H1 (cell line): ENCODE data around the gene F8. TPM values are rescaled to one million over a fixed set of nuclear protein-coding genes. Genes with fewer than 3 reads are reported as not detected.

Experiments
- FOSL1 ChIP-seq: IDR thresholded peaks from 2 replicates; pipeline ENCODE4 v1.6.1; 2011; ENCODE audit warnings: mild to moderate bottlenecking, low read depth, low read length, moderate library complexity; ENCODE audit not compliant: insufficient read depth
- JUN ChIP-seq: IDR thresholded peaks from 2 replicates; pipeline ENCODE4 v1.6.1; 2011; ENCODE audit warnings: low read depth, mild to moderate bottlenecking, improper control_type of control experiment, low read length
- JUND ChIP-seq: IDR thresholded peaks from 2 replicates; pipeline ENCODE4 v1.6.1; 2011; ENCODE audit warnings: mild to moderate bottlenecking, improper control_type of control experiment, low read length
- MAFK ChIP-seq: IDR thresholded peaks from 2 replicates; pipeline ENCODE4 v1.6.1; 2012; ENCODE audit warnings: low read depth, mild to moderate bottlenecking, improper control_type of control experiment, low read length
- RBBP5 ChIP-seq: IDR thresholded peaks from 2 replicates; pipeline ENCODE4 v1.7.1; 2012; ENCODE audit warnings: low read depth, mild to moderate bottlenecking, inconsistent platforms, low read length, moderate library complexity, borderline replicate concordance
- SIRT6 ChIP-seq: IDR thresholded peaks from one replicate; pipeline ENCODE4 v1.7.1; 2012; ENCODE audit warnings: low read length, inconsistent platforms
- USF2 ChIP-seq: IDR thresholded peaks from 2 replicates; pipeline ENCODE4 v1.6.1; 2011; ENCODE audit warnings: low read length, improper control_type of control experiment
- ZNF274 ChIP-seq: IDR thresholded peaks from 2 replicates; pipeline ENCODE4 v1.7.0; 2012; ENCODE audit warnings: low read length, borderline replicate concordance; ENCODE audit errors: extremely low read depth
- polyA plus RNA-seq, 7 experiments: library from polyadenylated mRNA; depleted of rRNA in 3 of 7; stranded (reverse) in 5 of 7; unstranded in 2 of 7; fragments of >200 nt in 5 of 7; fragments of 200-250 nt in 2 of 7; gene quantifications; 1 replicate in 5 of 7; 2 replicates in 1 of 7; 4 replicates in 1 of 7; pipeline versions ENCODE4 v1.2.1 to v1.2.3, GENCODE V29; 2011 to 2013; ENCODE audit warnings: missing spikeins in 2 of 7, mixed read lengths in 2 of 7
- total RNA-seq: library from RNA; stranded (reverse); fragmentation: NEBNext Ultra II Directional; extraction: Animal tissue kit (Norgen Biotek cat#: 25700); gene quantifications from 2 replicates; pipeline ENCODE4 v1.2.1, GENCODE V29; 2021

F8 gene
- total and polyA plus RNA-seq, 2 of the 8 experiments (the other 6 are each of a cell fraction or from before 2014, with no cell fraction given): 1.1 to 2.6 TPM

DNA sequence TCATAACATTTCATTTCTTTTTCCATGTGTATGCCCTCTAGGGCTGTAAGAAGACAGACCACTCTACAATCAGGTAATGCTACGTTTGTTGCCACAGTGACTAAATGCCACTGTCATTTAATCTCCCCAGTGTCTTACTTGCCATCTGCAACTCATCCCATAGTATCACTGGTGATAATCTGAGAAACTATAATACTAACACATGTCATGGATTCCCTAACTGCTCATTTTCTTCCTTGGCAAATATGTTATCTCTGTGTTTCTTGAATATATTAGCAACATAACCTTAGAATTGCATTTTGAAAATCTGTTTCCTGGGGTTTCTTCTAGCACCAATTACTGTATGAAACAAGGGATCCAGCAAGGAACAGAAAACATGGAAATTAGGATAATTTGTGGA, 130.2 kb downstream of the F8 start (continued):
- TF ChIP-seq RBBP5 (no peak), JUND (no peak), FOSL1 (no peak), JUN (no peak), MAFK (no peak), USF2 (no peak), SIRT6 (no peak), ZNF274 (no peak)
- TF ChIP-seq, all 59 proteins: peak for 0
